Measurements from ENCODE around the gene SOBP.

Gene SOBP

GRCh38 chr6:107667790-107668189 is 177.9 kb downstream of the SOBP start:
- Histone ChIP-seq H3K36me3 (ENCODE audit: control insufficient read depth in 2 of 2, insufficient read depth in 1 of 2, low read length in 2 of 2) (no peaks in the 10 kb centered on the region), H3K27ac (ENCODE audit: extremely low read depth, low read depth, low read length) (peak overlapping the region; percentile 94), H3K4me1 (ENCODE audit: control insufficient read depth, insufficient read depth, low read length) (peaks cover 33% of the 10 kb centered on the region), H3K4me3 (ENCODE audit: low read depth, low read length) (no peak overlapping the region), H3K9me3 (ENCODE audit: control insufficient read depth, insufficient read depth, low read depth, low read length) (no peaks in the 10 kb centered on the region)
- ChIA-PET CTCF (interaction anchor here (1.4 to 1.8 kb wide), 4 partner anchors 9 to 350 kb away, joined by 3 to 6 read pairs (median 6); no protein-coding TSS in a partner anchor), POLR2A (interaction anchor here (1.0 to 1.2 kb wide), 2 partner anchors 10 to 208 kb away, joined by 6 read pairs; partner anchors contain the start of gene PDSS2)
- TF ChIP-seq ZNF626 (tag by site-specific recombination; IDR thresholded peaks at IDR 0.05), result no peak
- peak; percentile 49 for TF ChIP-seq SP7 (tag by site-specific recombination; IDR thresholded peaks at IDR 0.05)
- TF ChIP-seq KLF1 (tag by site-specific recombination; IDR thresholded peaks at IDR 0.05), result peak; percentile 55
- TF ChIP-seq ZNF639 (tag by site-specific recombination; IDR thresholded peaks at IDR 0.05), result no peak
- TF ChIP-seq ZNF335 (tag by site-specific recombination; conservative IDR thresholded peaks at IDR 0.05), result 0 out of 2 replicates have a peak, but pooled peaks have one; percentile 49
- no peak for TF ChIP-seq ZFP3 (tag by site-specific recombination; IDR thresholded peaks at IDR 0.05; ENCODE audit: low read depth)
- TF ChIP-seq ZNF645 (tag by site-specific recombination; IDR thresholded peaks at IDR 0.05), result no peak
- TF ChIP-seq ZBTB17 (tag by site-specific recombination; IDR thresholded peaks at IDR 0.05), result peak; percentile 43; the same call in 1 of the 2 replicates
- TF ChIP-seq ZEB2 (tag by site-specific recombination; IDR thresholded peaks at IDR 0.05), result peak; percentile 62; the same call in 1 of the 2 replicates
- TF ChIP-seq PRDM6 (tag by site-specific recombination; IDR thresholded peaks at IDR 0.05), result peak; percentile 90
- peak; percentile 85 for TF ChIP-seq OSR2 (tag by site-specific recombination; IDR thresholded peaks at IDR 0.05)
- no peak for TF ChIP-seq ZNF529 (tag by site-specific recombination; IDR thresholded peaks at IDR 0.05; ENCODE audit: insufficient replicate concordance)
- no peak for TF ChIP-seq REST (tag by site-specific recombination; IDR thresholded peaks at IDR 0.05)
- no peak for TF ChIP-seq ZNF544 (tag by site-specific recombination; IDR thresholded peaks at IDR 0.05)
- TF ChIP-seq ZNF677 (tag by site-specific recombination; IDR thresholded peaks at IDR 0.05), result no peak
- TF ChIP-seq ZNF610 (tag by site-specific recombination; IDR thresholded peaks at IDR 0.05; ENCODE audit: borderline replicate concordance), result peak; percentile 64; the same call in 1 of the 2 replicates
- no peak for TF ChIP-seq ZNF148 (tag by site-specific recombination; IDR thresholded peaks at IDR 0.05; ENCODE audit: borderline replicate concordance)
- TF ChIP-seq ZNF670 (tag by site-specific recombination; IDR thresholded peaks at IDR 0.05; ENCODE audit: low read depth), result no peak
- TF ChIP-seq ZNF629 (tag by site-specific recombination; IDR thresholded peaks at IDR 0.05), result peak; percentile 57
- TF ChIP-seq ZNF596 (tag by site-specific recombination; IDR thresholded peaks at IDR 0.05), result peak; percentile 29; the same call in 1 of the 2 replicates
- no peak for TF ChIP-seq ZNF549 (tag by site-specific recombination; IDR thresholded peaks at IDR 0.05)
- TF ChIP-seq ZBTB44 (tag by site-specific recombination; IDR thresholded peaks at IDR 0.05), result peak; percentile 7; the same call in 1 of the 2 replicates
- TF ChIP-seq ZNF433 (tag by site-specific recombination; IDR thresholded peaks at IDR 0.05; ENCODE audit: low read depth), result no peak
- peak; percentile 75 for TF ChIP-seq FEZF1 (tag by site-specific recombination; IDR thresholded peaks at IDR 0.05)
- peak; percentile 64; the same call in 1 of the 2 replicates for TF ChIP-seq TCF7L2 (IDR thresholded peaks at IDR 0.05; ENCODE audit: borderline replicate concordance, low read depth, low read length)
- TF ChIP-seq ZNF501 (tag by site-specific recombination; IDR thresholded peaks at IDR 0.05), result 0 out of 2 replicates have a peak, but pooled peaks have one; percentile 41

Measured in HEK293 (cell line).